Spleen (tissue), 11 donors: ENCODE data around the gene UBQLN1. TPM values are rescaled to one million over a fixed set of nuclear protein-coding genes. Genes with fewer than 3 reads are reported as not detected.

Source experiments
- DNase-seq: peaks from one replicate; pipeline ENCODE4 v3.0.0-alpha.2; 2020
- H3K27ac ChIP-seq, 8 donors: fragments of 200-600 bp; sonication (generic) in 7 of 8; 1 replicate in 4 of 8; 2 replicates in 4 of 8; pipeline versions ENCODE4 v1.5.0 to v1.8.0; 2016 to 2021; ENCODE audit warnings: inconsistent platforms in 4 of 8, mild to moderate bottlenecking in 4 of 8, moderate library complexity in 1 of 8
- H3K27me3 ChIP-seq, 7 donors: fragments of 200-600 bp; sonication (generic) in 6 of 7; replicated peaks in 1 of 7; 1 replicate in 4 of 7; 2 replicates in 3 of 7; pipeline versions ENCODE4 v1.5.0 to v1.8.0; 2016 to 2021; ENCODE audit warnings: inconsistent platforms in 3 of 7, mild to moderate bottlenecking in 1 of 7
- H3K36me3 ChIP-seq, 6 donors: fragments of 200-600 bp; sonication (generic) in 5 of 6; 1 replicate in 4 of 6; 2 replicates in 2 of 6; pipeline versions ENCODE4 v1.5.0 to v1.8.0; 2016 to 2021; ENCODE audit warnings: inconsistent platforms in 2 of 6
- H3K4me1 ChIP-seq, 6 donors: fragments of 200-600 bp; sonication (generic) in 5 of 6; 1 replicate in 3 of 6; 2 replicates in 3 of 6; pipeline versions ENCODE4 v1.5.0 to v1.8.0; 2016 to 2021; ENCODE audit warnings: inconsistent platforms in 3 of 6
- H3K4me3 ChIP-seq, 8 donors: fragments of 200-600 bp; sonication (generic) in 7 of 8; 1 replicate in 4 of 8; 2 replicates in 4 of 8; pipeline versions ENCODE4 v1.5.0 to v1.8.0; 2016 to 2021; ENCODE audit warnings: inconsistent platforms in 4 of 8, mild to moderate bottlenecking in 4 of 8, moderate library complexity in 2 of 8
- H3K9me3 ChIP-seq, 8 donors: fragments of 200-600 bp; sonication (generic) in 7 of 8; 1 replicate in 4 of 8; 2 replicates in 4 of 8; pipeline versions ENCODE4 v1.5.0 to v1.8.0; 2016 to 2021; ENCODE audit warnings: inconsistent platforms in 4 of 8
- CTCF ChIP-seq, 11 experiments: fragments of 200-600 bp in 7 of 11; fragments of 450-650 bp in 4 of 11; sonication (generic) in 4 of 11; IDR thresholded peaks in 8 of 11; conservative IDR thresholded peaks in 3 of 11; 1 replicate in 7 of 11; 2 replicates in 4 of 11; pipeline versions ENCODE4 v1.4.0 to v1.8.0; 2016 to 2021; ENCODE audit warnings: antibody characterized with exemption in 11 of 11, inconsistent platforms in 4 of 11, mild to moderate bottlenecking in 1 of 11
- POLR2A ChIP-seq, 3 donors: fragments of 450-650 bp; IDR thresholded peaks; one replicate each; pipeline ENCODE4 v1.5.1; 2017; ENCODE audit warnings: antibody characterized with exemption in 3 of 3, mild to moderate bottlenecking in 1 of 3
- POLR2AphosphoS5 ChIP-seq, 3 donors: sonication (generic); formaldehyde crosslinking; IDR thresholded peaks; one replicate each; pipeline ENCODE4 v1.5.1; 2017; ENCODE audit warnings: antibody characterized with exemption in 3 of 3
- WGBS, 5 donors: extraction: QIAGEN DNeasy Blood & Tissue Kit in 3 of 5; methylation state at CpG; one replicate each; pipeline versions ENCODE4 v1.1.5 to v1.1.7; 2013 to 2018; 5-methylcytosine and 5-hydroxymethylcytosine counted together
- intact Hi-C: fragments of 100-400 bp; cut with DNase I; formaldehyde crosslinking; loops from one replicate; pipeline ENCODE4 v1.15.0; 2023; ENCODE audit warnings: low total_unique reads
- polyA plus RNA-seq, 3 donors: library from polyadenylated mRNA; stranded (reverse); fragments of 200-250 nt; gene quantifications; one replicate each; pipeline ENCODE4 v1.2.1, GENCODE V29; 2013
- total RNA-seq, 7 donors: library from RNA; depleted of rRNA in 3 of 7; stranded (reverse); fragments of >200 nt in 3 of 7; fragmentation: NEBNext Ultra II Directional in 4 of 7; extraction: Animal tissue kit (Norgen Biotek cat#: 25700) in 4 of 7; gene quantifications; one replicate each; pipeline versions ENCODE4 v1.1.0 to v1.2.1, GENCODE V29; 2016 to 2021
- donor health status: healthy with polysubstance abuse.
- donor health status: DM: no; HTN: no; CAD: no; lungs with moderate emphysema.
- donor health status: DM: no; HTN: no; CAD: no.
- donor health status: Bipolar disorder and iron deficiency.
- donor health status: healthy.
- donor health status: DM: no; HTN: no; CAD: no.
- donor health status: DM: yes; HTN: yes; CAD: no.

The UBQLN1 gene
- total and polyA plus RNA-seq, 10 donors = 19.9 to 93.4 (median 82.1) TPM

GRCh38 chr9:83669067-83669466, 38.7 kb downstream of the UBQLN1 start:
- H3K4me1 ChIP-seq = peaks cover 8 to 27% (median 11%) of the 10 kb centered on the region in 6 donors
- no peak overlapping the region for H3K4me3 ChIP-seq
- peaks cover 0 to 99% (median 46%) of the 10 kb centered on the region in 6 donors for H3K36me3 ChIP-seq
- DNase-seq = no peak
- intact Hi-C loops = no loop called here
- WGBS, 5 donors = 95 to 98% (median 97%) methylated on average over 1 of the region's 1 CpG
- no peaks in the 10 kb centered on the region for H3K27me3 ChIP-seq
- no peak overlapping the region for H3K27ac ChIP-seq
- H3K9me3 ChIP-seq = no peaks in the 10 kb centered on the region
- TF ChIP-seq POLR2AphosphoS5 (IDR thresholded peaks at IDR 0.05) (no peak), POLR2A (IDR thresholded peaks at IDR 0.05) (no peak), CTCF (IDR thresholded peaks at IDR 0.05 in 8 of 11, conservative IDR thresholded peaks at IDR 0.05 in 3 of 11) (no peak)

- H3K36me3 ChIP-seq = peaks cover 0 to 99% (median 51%) of the 10 kb centered on the region in 6 donors
These were observed 42.1 kb downstream of the UBQLN1 start for GRCh38 chr9:83665580-83666200.

GRCh38 chr9:83662933-83663332, 44.8 kb downstream of the UBQLN1 start:
- DNase-seq = no peak
- H3K27me3 ChIP-seq = no peaks in the 10 kb centered on the region
- 93 to 99% (median 97%) methylated on average over 3 of the region's 3 CpGs for WGBS, 5 donors
- TF ChIP-seq POLR2A (IDR thresholded peaks at IDR 0.05) = no peak
- no peak for TF ChIP-seq CTCF (IDR thresholded peaks at IDR 0.05 in 8 of 11, conservative IDR thresholded peaks at IDR 0.05 in 3 of 11)
- TF ChIP-seq POLR2AphosphoS5 (IDR thresholded peaks at IDR 0.05) = no peak
- intact Hi-C loops = no loop called here
- H3K4me3 ChIP-seq = no peak overlapping the region
- peaks cover 0 to 99% (median 69%) of the 10 kb centered on the region in 6 donors for H3K36me3 ChIP-seq
- H3K4me1 ChIP-seq = peaks cover 8 to 27% (median 11%) of the 10 kb centered on the region in 6 donors
- no peak overlapping the region for H3K27ac ChIP-seq
- H3K9me3 ChIP-seq = no peaks in the 10 kb centered on the region

More at GRCh38 chr9:83665580-83666200, 42.1 kb downstream of the UBQLN1 start:
- Histone ChIP-seq H3K4me3 (no peak overlapping the region), H3K9me3 (no peaks in the 10 kb centered on the region), H3K27me3 (no peaks in the 10 kb centered on the region), H3K27ac (peak overlapping the region; percentile 30 to 79 (median 61)), H3K4me1 (peaks cover 8 to 27% (median 11%) of the 10 kb centered on the region in 6 donors)
- intact Hi-C loops = no loop called here
- TF ChIP-seq CTCF (IDR thresholded peaks at IDR 0.05 in 8 of 11, conservative IDR thresholded peaks at IDR 0.05 in 3 of 11) (no peak), POLR2A (IDR thresholded peaks at IDR 0.05) (no peak), POLR2AphosphoS5 (IDR thresholded peaks at IDR 0.05) (no peak)
- DNase-seq = no peak
- WGBS, 5 donors = 30 to 39% (median 34%) methylated on average over 5 of the region's 5 CpGs

GRCh38 chr9:83656952-83657351, 50.8 kb downstream of the UBQLN1 start:
- Histone ChIP-seq H3K27ac (no peak overlapping the region), H3K4me3 (no peak overlapping the region), H3K4me1 (peaks cover 0 to 8% (median 0%) of the 10 kb centered on the region in 6 donors), H3K9me3 (no peaks in the 10 kb centered on the region), H3K36me3 (peaks cover 2 to 100% (median 68%) of the 10 kb centered on the region in 6 donors), H3K27me3 (no peaks in the 10 kb centered on the region)
- 78 to 85% (median 80%) methylated on average over 6 of the region's 6 CpGs for WGBS, 5 donors
- intact Hi-C loops = no loop called here
- TF ChIP-seq POLR2AphosphoS5 (IDR thresholded peaks at IDR 0.05) (no peak), CTCF (IDR thresholded peaks at IDR 0.05 in 8 of 11, conservative IDR thresholded peaks at IDR 0.05 in 3 of 11) (no peak), POLR2A (IDR thresholded peaks at IDR 0.05) (no peak)
- no peak for DNase-seq
